22Rv1 (cell line): ENCODE results near the gene RABGAP1L.

Source experiments
- ZFX ChIP-seq: fragments of 450-650 bp; IDR thresholded peaks from 2 replicates; pipeline ENCODE4 v1.6.1; 2017; ENCODE audit warnings: antibody characterized with exemption, borderline replicate concordance
- TF ChIP-seq, protein P1 (sequence below): fragments of 450-650 bp; IDR thresholded peaks from 2 replicates; pipeline ENCODE4 v1.5.1; 2017; ENCODE audit warnings: mild to moderate bottlenecking

DNA sequence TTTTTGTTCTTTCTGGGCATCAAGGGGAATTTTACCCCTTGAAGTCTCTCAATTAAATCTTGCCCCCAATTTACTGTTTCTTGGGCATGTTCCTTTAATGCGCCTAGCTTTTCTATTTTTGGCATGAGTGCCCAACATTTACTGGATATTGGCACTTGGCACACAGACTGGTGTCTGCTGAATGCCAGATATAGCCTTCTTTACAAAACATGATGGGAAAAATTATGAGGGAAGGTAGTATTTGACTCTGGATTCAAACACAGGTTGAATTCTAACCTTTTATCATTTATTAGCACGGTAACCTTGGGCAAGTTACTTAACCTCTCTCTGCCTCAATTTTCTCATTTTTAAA is 200.1 kb downstream of the RABGAP1L start:
- TF ChIP-seq, protein P1, sequence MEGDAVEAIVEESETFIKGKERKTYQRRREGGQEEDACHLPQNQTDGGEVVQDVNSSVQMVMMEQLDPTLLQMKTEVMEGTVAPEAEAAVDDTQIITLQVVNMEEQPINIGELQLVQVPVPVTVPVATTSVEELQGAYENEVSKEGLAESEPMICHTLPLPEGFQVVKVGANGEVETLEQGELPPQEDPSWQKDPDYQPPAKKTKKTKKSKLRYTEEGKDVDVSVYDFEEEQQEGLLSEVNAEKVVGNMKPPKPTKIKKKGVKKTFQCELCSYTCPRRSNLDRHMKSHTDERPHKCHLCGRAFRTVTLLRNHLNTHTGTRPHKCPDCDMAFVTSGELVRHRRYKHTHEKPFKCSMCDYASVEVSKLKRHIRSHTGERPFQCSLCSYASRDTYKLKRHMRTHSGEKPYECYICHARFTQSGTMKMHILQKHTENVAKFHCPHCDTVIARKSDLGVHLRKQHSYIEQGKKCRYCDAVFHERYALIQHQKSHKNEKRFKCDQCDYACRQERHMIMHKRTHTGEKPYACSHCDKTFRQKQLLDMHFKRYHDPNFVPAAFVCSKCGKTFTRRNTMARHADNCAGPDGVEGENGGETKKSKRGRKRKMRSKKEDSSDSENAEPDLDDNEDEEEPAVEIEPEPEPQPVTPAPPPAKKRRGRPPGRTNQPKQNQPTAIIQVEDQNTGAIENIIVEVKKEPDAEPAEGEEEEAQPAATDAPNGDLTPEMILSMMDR: no peak
- no peak for TF ChIP-seq ZFX
